ENCODE measurements around the gene KLK2.
A peak's percentile ranks its signal among the peaks of the same experiment; 100 is the strongest.

The KLK2 gene

GRCh38 chr19:50873056-50873455 is at the start of gene KLK2:
KLK2 (plus strand) TSS chr19:50873439; CDS start chr19:50873474, 35 bp downstream.
- DNase-seq = no peak

DNA sequence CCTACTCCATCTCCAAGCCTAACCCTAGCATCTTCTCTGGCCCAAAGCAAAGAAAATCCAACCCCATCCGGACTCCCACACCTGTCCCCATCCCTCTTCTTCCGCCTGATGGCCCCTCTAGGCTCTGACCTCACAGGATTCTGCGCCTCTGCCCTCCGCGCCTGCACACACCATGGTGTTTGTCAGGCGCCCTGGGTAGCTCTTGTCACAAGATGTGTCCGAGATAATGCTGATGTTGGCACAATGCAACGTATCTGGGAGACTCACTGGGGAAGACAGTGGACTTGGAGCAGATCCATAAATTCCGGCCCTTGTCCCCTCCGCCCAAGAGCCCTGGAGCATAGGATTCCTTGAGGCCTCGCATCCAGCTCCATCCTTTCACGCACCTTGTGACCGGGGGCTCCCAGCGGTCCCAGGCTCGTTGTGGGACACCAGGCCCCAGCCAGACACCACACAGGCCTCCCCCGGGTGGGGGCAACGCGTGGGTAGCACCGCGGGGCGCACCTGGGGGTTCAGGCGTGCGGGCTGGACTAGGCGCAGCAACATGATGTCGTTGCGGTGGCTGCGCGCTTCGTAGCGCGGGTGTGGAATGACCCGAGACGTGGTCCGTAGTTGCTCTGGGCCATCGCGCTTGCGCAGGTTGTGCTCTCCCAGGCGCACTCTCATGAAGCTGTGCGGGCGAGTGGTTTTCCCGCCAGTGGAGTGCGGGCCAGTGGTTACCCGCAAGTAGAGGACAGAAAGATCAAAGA is 46.6 kb upstream of the KLK2 start:
- DNase-seq = no peak

DNA sequence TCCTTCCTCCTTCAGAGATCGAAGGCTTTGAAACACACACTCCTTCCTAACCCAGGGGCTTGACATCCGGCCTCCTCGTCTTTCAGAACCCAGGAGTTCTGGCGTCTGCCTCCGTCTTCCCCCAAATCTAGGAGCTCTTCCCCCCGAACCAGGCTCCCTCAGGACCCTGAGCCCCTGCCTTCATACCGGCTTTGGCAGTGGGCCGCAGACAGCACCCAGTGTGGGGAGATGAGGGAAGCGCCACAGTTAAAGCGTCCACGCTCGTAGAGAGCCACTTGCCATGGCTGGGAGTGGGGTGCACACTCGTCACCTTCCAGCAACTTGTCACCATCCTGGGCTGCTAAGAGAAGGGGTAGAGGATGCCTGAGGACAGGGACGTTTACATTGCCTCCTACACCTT is 45.8 kb upstream of the KLK2 start:
- no peak for DNase-seq

GRCh38 chr19:50829801-50830200 is 43.4 kb upstream of the KLK2 start:
- DNase-seq = no peak

- no peak for DNase-seq
Measured at GRCh38 chr19:50830266-50831025, 42.8 kb upstream of the KLK2 start.

GRCh38 chr19:50831026-50831396 is 42.2 kb upstream of the KLK2 start:
- DNase-seq = no peak

DNA sequence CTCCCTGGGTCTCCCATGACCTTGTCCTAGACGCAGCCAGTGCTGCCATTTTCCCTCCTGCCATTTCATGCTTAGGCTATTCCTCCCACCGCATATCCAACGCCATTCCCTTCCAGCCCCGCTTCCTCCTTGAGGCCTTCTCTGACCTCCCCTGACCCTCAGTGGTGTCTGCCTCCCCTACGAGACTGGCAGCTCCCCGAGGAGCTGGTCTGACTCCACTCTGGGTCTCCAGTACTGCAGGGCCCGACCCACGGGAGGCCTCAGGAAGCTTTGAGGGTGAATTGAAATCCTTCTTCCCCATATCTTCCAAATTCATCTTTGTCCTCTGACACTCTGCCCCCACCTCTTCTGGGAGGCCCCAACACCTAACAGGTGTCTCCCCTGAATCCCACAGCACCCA is 40.6 kb upstream of the KLK2 start:
- DNase-seq = no peak

GRCh38 chr19:50833117-50833801 is 40.0 kb upstream of the KLK2 start, which contains the start of gene KLK15:
KLK15 (minus strand) TSS chr19:50833574; CDS start chr19:50831492, 2,082 bp downstream.
- DNase-seq = no peak

- no peak for DNase-seq
Measured at GRCh38 chr19:50833802-50834167, 39.5 kb upstream of the KLK2 start.

DNA sequence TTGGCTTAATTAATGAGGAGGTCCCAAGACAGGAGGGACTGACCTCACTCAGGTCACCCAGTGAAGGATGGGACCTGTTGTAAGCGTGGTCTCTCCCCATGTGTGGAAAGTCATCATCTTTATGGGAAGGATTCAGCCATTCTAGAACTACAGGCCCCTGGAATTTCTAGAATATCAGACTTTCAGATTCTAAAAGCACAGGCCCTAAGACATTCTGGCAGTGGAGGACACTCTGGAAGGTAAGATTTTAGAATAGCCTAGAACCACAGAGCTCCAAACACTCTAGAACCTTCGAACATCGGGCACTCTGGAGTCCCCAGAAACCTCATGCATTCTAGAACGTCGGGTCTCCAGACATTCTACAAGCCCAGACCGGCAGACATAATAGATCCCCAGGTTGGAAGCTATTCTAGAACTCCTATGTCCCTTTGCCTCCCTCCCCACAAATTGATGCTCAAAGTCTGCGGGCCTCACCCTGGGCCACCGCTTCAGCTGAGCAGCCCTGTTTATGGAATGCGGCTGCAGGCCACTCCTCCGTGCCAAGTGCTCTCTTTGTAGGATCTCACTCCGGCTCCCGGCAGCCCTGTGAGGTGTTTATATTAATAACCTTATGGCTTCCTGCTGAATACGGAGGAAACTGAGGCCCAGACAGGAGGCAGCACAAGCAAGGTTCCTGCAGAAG is 38.0 kb upstream of the KLK2 start:
- no peak for DNase-seq

- peak; percentile 34 to 76 for DNase-seq
Measured at GRCh38 chr19:50835785-50836542, 37.3 kb upstream of the KLK2 start.

- no peak for DNase-seq
Measured at GRCh38 chr19:50836543-50837195, 36.6 kb upstream of the KLK2 start.

DNA sequence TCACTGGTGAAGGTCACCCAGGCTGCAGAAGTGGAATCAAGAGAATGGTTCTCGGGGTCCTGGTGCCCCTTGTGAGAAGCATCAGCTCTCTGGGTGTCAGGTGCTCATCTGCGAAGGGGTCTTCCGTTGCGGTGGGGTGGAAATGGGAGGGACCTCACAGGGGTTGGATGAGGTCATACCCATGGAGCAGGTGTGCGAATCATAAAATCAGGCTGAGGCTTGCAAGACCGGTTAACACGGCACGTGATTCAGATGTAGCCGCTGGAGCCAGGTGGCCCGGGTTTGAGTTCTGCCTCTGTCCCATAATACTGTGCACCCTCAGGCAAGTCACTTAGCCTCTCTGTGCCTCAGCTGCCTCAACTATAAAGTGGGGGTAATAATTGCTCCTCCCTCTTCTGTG is 35.9 kb upstream of the KLK2 start:
- no peak for DNase-seq

DNA sequence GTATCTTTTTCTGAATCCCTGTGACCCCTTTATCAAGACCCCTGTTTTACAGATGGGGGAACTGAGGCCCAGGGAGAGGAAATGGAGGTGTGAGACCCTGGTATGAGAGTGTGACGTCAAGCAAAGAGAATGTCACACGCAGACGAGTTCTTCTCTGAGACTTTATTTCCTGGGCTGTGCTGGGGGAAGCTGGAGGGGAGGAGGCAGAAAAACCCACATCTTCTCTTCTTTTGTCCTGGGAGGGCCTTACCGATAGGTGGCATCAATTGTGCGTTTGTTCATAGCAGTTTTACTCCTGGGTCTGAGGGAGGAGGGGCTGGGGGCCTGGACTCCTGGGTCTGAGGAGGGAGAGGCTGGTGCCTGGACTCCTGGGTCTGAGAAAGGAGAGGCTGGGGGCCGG is 35.0 kb upstream of the KLK2 start:
- DNase-seq = no peak

GRCh38 chr19:50839712-50840655 is 33.3 kb upstream of the KLK2 start:
- no peak for DNase-seq

DNA sequence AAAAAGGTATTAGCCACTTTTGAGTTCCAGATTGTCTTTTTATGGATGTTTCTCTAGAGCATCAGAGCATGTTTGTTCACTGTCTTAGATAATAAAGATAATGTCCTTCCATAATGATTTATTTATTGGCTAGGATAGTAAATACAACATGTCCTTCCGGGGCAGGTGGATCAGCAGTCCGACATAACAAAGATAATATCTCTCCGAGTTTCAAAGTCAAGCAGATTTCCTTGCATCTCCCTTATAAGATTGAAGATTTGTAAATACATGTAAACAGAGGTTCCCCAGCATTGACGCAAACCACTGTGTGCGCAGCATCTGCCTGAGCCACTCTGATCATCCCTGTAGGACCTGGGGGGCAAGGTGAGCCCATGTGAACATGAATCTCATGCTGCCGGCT is 31.1 kb upstream of the KLK2 start:
- no peak for DNase-seq

DNA sequence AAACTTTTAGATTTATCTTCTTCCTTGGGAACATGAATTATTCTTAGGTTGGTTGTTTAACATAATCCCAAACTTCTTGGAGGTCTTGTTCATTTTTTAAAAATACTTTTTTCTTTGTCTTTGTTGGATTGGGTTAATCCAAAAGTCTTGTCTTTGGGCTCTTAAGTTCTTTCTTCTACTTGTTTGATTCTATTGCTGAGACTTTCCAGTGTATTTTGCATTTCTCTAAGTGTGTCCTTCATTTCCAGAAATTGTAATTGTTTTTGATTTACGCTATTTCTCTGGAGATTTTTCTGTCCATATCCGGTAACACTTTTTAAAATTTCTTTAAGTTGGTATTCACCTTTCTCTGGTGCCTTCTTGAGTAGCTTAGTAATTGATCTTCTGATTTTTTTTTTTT is 30.0 kb upstream of the KLK2 start:
- no peak for DNase-seq

DNA sequence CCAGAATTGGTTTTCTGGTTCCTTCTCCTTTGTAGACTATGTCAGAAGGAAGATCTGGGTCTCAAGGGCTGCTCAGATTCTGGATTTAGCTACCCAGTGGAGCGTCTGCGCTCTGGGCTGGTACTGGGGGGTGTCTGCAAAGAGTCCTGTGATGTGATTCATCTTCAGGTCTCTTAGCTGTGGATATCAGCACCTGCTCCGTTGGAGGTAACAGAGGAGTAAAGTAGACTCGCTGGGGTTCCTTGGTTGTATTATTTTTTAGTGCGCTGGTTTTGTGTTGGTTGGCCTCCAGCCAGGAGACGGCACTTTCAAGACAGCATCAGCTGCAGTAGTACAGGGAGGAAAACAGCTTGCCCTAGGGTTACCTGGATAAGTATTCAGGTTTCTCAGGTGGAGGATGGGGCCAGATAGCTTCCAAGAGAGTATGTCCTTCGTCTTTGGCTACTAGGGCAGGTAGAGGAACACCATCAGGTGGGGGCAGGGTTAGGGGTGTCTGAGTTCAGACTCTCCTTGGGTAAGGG is 29.5 kb upstream of the KLK2 start:
- DNase-seq = no peak

- DNase-seq = no peak
Measured at GRCh38 chr19:50844296-50844935, 28.8 kb upstream of the KLK2 start.

DNA sequence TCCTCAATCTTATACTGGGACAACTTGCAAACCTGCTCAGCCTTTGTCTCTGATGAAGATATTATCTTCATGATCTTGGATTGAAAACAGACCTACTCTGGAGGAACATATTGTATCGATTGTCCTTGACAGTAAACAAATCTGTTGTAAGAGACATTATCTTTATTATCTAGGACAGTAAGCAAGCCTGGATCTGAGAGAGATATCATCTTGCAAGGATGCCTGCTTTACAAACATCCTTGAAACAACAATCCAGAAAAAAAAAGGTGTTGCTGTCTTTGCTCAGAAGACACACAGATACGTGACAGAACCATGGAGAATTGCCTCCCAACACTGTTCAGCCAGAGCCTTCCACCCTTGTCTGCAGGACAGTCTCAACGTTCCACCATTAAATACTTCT is 22.5 kb upstream of the KLK2 start:
- DNase-seq = no peak
